HG03575 (cell line): Measurements from ENCODE around the gene CLCF1.

Experiments
- ATAC-seq: cut with Tn5 transposase; IDR thresholded peaks from one replicate; pipeline ENCODE4 v1.9.1; 2021; ENCODE audit not compliant: unreplicated experiment, insufficient number of reproducible peaks, low FRiP score; ENCODE audit errors: extremely low read depth

CLCF1 gene

GRCh38 chr11:67366961-67367760, 6.2 kb downstream of the CLCF1 start:
- no peak for ATAC-seq

- ATAC-seq = no peak
Measured at GRCh38 chr11:67366546-67366945, 6.9 kb downstream of the CLCF1 start.

- no peak for ATAC-seq
Measured at GRCh38 chr11:67365736-67366444, 7.5 kb downstream of the CLCF1 start.

GRCh38 chr11:67364783-67365722, 8.3 kb downstream of the CLCF1 start:
- no peak for ATAC-seq

- no peak for ATAC-seq
Measured at GRCh38 chr11:67364169-67364568, 9.2 kb downstream of the CLCF1 start.

GRCh38 chr11:67357831-67358670, 15.3 kb downstream of the CLCF1 start:
- no peak for ATAC-seq

- ATAC-seq = no peak
Measured at GRCh38 chr11:67356864-67357561, 16.4 kb downstream of the CLCF1 start.

- ATAC-seq = no peak
Measured at GRCh38 chr11:67356387-67356863, 17.0 kb downstream of the CLCF1 start.

- ATAC-seq = no peak
Measured at GRCh38 chr11:67355794-67356386, 17.5 kb downstream of the CLCF1 start.

GRCh38 chr11:67355023-67355793, 18.2 kb downstream of the CLCF1 start:
- ATAC-seq = no peak

- ATAC-seq = no peak
Measured at GRCh38 chr11:67354075-67355022, 19.0 kb downstream of the CLCF1 start.

- ATAC-seq = peak; percentile 44
Measured at GRCh38 chr11:67353317-67354074, 19.9 kb downstream of the CLCF1 start, which contains the start of gene POLD4. POLD4 (minus strand) TSS chr11:67353546; CDS start chr11:67353399, 147 bp downstream.

- no peak for ATAC-seq
Measured at GRCh38 chr11:67352546-67353316, 20.7 kb downstream of the CLCF1 start.

GRCh38 chr11:67351275-67352005, 22.0 kb downstream of the CLCF1 start:
- no peak for ATAC-seq
